DMS53 (cell line): Measurements from ENCODE around the gene ARMC6.
A peak's percentile ranks its signal among the peaks of the same experiment; 100 is the strongest.
"Not testable (repeated sequence)": the region's sequence is repeated elsewhere in the genome, so short reads cannot be mapped to it uniquely, and the experiment has no call there.

Source experiments
- DNase-seq: peaks from one replicate; lab custom pipeline; 2025; lab: John Stamatoyannopoulos, UW

Gene ARMC6

DNA sequence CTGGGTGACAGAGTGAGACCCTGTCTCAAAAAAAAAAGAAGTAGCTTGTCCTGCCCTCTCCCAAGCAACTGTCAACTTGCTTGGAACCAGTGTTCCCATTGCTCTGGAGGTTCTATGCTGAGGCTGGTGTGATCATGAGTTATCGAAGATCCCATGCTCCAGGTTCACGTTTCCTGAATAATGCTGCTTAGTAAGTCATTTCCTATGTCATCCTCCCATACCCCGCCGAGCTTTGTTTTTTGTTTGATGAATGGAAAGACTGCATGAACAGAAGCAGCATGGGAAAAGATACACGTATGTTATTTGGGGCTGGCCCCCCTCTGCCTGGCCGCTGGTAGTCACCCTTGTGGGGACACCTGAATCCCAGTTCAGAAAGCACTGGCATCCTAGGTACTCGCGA is 41.7 kb downstream of the ARMC6 start:
- DNase-seq: no peak

DNA sequence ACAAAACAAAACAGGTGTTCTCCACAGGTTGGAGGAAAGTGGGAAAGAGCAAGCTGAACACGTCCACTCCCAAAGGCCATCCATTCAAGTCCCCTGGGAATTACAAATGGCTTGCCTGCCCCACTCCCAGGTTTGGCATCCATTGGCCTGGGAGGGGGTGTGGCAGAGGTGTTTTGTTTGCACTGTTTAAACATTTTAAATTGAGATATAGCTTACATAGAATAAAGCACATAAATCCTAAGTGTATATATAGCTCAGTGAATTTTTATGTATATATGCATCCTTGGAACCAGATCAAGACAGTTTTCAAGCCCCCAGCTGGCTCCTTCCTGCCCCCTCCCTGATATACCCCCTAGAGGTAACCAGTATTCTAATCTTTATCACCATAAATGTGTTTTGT is 43.1 kb downstream of the ARMC6 start:
- no peak for DNase-seq

DNA sequence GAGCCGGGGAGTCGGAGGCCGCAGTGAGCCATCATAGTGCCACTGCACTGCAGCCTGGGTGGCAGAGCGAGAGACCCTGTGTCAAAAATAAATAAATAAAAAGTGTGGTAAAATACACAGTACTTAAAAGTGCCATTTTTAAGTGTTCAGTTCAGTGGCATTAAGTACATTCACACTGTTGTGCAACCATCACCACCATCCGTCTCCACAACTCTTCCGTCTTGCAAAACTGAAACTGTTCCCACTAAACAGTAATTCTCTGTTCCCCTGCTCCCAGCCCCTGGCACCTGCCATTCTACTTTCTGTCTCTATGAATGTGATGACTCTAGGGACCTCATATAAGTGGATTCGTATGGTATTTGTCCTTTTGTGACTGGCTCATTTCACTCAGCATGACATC is 43.7 kb downstream of the ARMC6 start:
- no peak for DNase-seq

DNA sequence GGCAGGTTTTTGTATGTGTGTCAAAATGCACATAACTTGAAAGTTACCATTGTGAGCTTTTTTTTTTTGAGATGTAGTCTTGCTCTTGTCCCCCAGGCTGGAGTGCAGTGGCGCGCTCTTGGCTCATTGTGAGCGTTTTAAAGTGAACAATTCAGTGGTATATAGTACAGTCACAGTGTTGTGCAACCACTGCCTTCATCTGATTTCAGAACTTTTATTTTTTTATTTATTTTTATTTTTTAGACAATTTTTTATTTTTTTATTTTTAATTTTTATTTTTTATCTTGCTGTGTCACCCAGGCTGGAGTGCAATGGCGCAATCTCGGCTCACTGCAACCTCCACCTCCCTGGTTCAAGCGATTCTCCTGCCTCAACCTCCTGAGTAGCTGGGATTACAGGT is 45.4 kb downstream of the ARMC6 start:
- DNase-seq: no peak

DNA sequence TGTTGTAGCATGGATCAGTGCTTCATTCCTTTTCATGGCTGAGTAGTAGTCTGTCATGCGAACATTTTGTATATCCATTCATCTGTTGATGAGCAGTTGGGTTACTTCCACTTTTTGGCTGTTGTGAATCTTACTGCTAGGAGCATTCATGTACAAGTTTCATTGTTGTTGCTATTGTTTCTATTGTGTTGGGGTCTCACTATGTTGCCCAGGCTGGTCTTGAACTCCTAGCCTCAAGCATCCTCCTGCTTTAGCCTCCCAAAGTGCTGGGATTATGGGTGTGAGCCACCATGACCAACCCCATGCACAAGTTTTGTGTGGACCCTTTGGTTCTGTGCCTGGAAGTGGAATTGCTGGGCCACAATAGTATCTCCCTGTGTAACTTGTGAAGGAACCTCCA is 46.2 kb downstream of the ARMC6 start:
- no peak for DNase-seq

DNA sequence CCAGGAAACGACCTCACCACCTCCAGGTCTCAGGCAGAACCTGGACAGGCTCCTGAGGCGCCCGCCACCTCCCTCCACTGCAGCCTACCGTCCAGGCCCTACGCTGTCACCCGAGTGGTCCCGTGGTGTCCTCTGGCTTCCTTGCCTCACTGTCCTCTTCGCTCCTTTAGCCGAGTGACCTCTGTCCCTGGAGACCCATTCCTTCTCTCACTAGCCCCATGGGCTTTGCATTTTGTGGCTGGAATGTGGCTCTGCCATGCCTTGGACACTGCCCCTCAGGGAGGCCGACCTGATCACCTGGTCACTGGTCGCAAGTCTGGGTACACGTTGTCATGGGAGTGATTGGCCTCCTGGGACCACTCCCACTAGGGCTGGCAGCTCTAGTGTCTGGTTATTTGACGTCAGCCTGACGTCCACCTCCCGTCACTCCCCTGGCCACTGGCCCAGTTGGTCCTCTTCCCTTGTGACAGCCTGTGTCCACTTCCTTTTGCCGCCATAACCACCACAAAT is 48.3 kb downstream of the ARMC6 start:
- no peak for DNase-seq

DNA sequence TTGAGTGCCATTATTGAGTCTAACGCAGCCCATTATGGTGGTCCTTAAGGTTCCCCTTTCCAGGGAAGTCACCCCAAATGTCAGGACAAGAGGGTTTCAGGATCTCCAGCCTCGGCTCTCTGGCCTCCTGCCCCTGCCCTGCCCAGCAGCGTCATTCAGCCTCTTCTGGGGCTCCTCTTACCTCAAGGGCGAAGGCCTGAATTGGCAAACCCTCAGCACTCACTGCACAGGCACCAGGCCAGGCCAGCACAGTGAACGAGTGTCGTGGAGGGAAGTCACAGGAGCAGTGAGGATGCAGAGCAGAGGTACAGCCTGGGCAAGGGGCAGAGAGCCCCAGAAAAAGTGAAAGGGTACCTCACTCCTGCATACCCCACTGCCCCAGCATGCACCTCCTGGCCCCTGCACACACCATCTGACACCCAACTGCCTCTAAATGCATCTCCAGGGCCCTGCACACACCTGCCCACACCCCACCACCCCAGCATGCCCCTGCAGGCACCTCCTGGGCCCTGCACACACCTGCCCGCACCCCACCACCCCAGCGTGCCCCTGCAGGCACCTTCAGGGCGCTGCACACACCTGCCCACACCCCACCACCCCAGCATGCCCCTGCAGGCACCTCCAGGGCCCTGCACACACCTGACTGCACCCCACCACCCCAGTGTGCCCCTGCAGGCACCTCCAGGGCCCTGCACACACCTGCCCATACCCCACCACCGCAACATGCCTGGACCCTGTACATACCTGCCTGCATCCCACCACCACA is 50.2 kb downstream of the ARMC6 start:
- DNase-seq: no peak

DNA sequence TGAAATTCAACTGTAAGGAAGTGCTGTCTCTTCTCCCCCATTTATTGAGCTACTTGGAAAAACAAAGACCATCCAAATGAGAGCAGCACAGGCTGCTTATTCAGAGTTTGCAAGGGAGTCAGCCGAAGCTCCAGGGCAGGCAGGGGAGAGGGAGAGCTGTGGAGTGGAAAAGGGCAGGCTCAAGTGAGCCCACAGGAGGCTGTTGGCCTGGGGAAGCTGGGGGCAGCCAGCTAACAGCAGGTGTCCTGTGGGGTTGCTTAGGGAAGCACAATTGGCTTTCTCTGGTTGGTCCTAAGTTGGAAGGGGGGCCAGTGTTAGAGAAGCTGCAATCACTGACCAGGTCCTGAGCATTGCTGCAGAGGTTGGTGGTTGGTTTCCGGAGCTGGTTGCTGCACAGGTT is 54.3 kb downstream of the ARMC6 start:
- no peak for DNase-seq

DNA sequence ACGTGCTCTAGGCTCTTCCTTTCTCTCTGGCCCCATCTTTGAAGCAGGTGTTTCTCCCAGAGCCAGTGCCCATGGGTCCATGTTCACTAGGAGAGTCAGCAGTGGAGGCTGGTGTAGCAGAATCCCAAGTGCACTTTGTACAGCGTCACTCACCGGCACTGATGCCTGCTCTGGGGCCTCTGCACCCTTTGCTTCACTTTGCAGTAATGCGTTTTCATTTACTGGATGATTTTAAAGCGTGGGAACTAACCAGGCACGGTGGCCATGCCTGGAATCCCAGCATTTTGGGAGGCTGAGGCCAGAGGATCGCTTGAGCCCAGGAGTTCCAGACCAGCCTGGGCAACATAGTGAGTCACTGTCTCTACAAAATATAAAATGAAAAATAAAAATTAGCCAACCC is 61.1 kb downstream of the ARMC6 start:
- no peak for DNase-seq

DNA sequence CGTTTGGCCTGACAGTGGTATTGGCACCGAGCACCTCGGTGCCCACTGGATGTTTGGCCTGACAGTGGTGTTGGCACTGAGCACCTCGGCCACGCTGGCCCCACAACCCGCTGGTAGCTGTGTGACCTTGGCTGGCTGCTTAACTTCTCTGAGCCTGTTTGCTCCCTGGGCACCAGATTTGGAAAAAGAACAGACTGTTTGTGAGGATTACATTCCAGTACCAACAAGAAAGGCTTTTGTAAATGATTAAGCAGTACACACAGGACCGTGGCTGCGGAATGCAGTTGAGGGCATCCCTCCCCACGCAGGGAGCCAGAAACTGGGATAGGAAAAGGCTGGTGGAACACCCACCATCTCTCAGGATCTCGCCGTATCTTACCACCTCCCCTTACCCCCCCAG is 62.3 kb downstream of the ARMC6 start:
- no peak for DNase-seq

DNA sequence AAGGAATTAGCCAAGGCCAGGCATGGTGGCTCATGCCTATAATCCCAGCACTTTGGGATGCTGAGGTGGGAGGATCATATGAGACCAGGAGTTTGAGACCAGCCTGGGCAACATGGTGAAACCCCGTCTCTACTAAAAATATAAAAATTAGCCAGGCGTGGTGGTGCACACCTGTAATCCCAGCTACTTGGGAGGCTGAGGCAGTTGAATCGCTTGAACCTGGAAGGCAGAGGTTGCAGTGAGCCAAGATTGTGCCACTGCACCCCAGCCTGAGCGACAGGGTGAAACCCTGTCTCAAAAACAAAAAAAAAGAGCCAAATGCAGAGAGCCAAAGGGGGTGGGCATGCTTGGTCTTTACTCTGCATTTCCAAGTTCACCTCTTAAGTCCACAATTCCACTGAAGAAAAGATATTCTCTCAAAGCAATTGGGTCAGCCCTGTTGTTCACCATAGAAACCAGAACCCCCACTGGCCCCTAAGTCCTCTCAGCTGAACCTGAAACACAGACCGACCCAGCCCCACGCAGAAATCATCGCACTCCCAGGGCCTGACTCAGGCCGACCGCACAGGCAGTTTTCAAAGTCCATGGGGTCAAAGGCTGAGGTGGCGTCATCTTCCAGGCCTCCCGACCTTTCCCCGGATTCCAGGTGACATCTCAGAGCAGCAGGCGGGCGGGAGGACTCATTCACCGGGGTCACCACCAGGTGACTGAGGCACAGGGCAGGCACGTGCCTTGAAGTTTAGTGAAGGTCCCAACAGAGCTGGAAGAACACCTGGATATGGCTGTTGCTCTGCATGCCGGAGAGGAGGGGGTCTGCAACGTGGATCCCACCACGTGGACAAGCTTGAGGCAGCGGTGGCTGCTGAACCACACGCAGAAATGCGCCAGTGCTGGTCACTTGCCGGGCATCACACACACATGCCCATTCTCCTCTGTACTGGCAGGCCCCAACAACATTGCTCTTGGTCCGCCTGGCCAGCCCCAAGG is 63.5 kb downstream of the ARMC6 start:
- DNase-seq: no peak

DNA sequence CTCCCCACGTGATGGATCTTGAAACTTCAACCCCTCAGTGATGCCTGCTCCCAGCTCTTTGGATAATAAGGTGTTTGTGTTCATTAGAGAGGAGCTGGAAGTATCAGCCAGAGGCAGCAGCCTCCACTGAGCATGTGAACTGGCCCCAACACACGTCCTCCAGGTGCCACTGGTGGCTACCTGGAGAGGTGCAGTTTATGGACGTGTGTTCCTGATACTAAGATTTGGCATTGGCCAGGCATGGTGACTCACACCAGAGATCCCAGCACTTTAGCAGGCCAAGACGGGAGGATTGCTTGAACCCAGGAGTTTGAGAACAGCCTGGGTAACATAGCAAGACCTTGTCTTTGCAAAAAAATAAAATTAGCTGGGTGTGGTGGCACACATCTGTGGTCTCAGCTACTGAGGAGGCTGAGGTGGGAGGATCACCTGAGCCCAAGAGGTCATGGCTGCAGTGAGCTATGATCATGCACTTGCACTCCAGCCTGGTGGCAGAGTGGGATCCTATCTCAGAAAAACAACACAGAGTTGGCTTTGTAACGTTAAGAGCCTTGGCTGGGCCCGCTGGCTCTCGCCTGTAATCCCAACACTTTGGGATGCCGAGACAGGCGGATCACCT is 64.8 kb downstream of the ARMC6 start:
- no peak for DNase-seq

DNA sequence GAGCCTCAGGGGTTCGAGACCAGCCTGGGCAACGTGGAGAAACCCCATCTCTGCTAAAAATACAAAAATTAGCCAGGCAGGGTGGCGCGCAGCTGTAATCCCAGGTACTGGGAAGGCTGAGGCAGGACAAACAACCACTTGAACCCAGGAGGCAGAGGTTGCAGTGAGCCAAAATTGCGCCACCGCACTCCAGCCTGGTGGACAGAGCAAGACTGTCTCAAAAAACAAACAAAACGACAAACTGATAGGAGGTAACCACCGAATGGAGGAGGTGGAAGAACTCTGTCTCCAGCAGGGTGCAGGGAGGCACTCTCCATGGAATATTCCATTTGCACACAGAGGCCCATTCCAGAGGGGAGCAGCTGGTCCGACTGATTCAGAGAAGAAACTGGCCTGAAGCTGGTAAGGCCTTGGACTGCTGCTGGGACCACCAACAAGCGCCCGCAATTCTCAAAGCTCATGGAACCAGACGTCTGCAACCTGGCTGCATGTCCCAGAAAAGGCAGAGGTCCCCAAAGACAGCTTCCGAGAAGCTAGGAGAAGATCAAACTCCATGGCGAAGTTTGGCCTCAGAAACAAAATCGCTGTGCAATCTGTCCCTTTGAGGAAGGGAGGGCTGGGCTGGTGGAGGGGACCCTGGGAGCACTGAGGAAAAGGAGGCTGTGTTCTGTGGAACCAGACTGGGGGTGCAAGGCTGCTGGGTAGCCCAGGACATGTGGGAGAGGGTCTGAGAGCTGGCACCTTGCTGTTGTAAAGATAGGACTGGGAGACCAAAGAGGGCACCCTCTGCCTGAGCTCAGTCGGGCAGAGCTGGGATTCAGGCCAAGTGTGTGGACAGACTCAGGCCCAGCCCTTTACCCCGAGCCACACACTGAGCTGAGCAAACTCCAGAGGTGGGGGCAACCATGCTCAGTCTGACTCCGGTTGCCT is 65.6 kb downstream of the ARMC6 start:
- DNase-seq: no peak

DNA sequence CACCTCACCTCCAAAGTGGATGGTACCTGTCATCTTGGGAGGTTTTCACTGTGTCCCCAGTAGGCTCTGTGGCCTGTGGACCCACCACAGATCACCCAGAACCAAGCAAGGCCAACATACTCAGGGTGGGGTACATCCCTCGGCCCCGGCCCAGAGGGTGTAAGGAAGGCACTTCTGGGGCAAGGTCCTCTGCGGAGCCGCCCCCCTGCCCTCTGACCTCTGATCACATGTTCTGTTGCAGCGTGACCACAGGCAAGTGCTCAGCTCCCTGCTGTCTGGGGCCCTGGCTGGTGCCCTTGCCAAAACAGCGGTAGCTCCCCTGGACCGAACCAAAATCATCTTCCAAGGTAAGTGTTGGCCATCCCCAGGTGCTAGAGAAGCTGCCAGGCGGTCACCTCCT is 68.1 kb downstream of the ARMC6 start:
- no peak for DNase-seq

DNA sequence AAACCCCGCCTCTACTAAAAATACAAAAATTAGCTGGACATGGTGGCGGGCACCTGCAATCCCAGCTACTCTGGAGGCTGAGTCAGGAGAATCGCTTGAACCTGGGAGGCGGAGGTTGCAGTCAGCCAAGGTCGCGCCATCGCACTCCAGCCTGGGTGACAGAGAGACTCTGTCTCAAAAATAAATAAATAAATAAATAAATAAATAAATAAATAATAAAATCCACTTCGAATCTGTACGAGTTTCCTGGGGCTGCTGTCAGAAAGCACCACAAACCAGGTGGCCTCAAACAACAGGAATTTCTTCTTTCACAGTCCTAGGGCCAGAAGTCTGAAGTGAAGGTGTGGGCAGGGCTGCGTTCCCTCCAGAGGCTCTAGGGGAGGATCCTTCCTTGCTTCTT is 69.2 kb downstream of the ARMC6 start:
- not testable (repeated sequence) for DNase-seq

DNA sequence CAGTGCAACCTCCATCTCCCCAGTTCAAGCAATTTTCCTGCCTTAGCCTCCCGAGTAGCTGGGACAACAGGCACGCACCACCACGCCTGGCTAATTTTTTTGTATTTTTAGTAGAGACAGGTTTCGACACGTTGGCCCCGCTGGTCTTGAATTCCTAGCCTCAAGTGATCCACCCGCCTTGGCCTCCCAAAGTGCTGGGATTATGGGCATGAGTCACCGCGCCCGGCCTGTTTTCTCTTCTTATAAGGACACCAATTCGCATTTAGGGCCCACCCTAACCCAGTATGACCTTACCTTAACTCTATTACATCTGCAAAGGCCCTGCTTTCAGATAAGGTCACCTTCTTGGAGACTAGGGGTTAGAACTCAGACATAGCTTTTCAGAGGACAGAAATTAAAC is 69.8 kb downstream of the ARMC6 start:
- no peak for DNase-seq

DNA sequence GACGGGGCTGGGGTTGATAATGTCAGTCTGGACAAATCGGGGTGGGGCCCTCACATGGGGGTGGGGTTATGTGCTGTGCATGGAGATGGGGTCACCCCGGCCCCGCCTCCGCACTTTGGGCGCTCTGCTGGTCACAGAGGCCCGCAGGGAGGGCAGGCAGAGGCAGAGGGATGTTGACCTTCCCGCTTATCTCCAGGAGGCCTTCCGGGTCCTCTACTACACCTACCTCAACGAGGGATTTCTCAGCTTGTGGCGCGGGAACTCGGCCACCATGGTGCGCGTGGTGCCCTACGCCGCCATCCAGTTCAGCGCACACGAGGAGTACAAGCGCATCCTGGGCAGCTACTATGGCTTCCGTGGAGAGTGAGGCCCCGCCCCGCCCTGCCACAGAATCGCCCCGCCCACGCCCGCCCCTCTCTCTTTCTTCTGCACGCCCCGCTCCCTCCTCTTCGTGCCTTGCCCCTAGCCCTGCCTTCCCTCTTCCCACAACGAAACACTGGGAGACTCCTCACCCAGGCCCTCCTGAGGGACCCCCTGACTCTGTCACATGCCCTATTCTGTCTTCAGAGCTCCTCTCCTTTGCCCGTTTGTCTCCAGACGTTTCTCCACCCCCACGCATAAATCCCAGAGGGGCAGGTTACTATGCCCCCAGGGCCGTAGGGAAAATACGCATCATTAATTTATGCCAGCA is 72.1 kb downstream of the ARMC6 start:
- peak; percentile 88 for DNase-seq

DNA sequence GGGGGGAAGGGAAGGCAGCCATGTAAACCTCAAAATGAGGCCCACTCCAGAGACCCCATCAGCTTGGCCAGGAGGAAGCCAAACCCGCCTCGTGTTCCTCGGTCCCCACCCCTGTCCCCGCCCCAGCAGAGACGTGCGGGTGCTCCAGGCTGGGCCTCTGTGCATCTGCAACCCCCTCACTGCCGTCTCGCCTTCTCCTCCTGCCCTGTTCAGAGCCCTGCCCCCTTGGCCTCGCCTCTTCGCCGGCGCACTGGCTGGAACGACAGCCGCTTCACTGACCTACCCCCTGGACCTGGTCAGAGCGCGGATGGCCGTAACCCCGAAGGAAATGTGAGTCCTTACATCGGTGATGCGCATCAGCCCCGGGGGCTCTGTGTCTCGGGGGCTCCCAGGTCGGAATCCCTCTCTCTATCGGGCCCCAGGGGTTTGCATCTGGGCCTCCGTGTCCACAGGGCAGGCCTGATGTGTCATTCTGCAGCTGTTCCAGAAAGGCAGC is 72.7 kb downstream of the ARMC6 start:
- DNase-seq: peak; percentile 72

DNA sequence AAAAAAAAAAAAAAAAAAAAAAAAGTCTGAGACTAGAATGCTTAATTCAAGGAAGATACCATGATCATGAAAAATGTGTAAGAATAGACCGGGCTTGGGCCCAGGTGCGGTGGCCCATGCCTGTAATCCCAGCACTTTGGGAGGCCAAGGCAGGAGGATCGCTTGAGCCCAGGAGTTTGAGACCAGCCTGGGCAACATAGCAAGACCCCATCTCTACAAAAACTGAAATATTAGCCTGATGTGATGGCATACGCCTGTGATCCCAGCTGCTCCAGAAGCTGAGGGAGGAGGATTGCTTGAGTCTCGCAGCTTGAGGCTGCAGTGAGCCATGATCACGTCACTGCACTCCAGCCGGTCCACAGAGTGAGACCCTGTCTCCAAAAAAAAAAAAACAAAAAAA is 73.5 kb downstream of the ARMC6 start:
- not testable (repeated sequence) for DNase-seq

DNA sequence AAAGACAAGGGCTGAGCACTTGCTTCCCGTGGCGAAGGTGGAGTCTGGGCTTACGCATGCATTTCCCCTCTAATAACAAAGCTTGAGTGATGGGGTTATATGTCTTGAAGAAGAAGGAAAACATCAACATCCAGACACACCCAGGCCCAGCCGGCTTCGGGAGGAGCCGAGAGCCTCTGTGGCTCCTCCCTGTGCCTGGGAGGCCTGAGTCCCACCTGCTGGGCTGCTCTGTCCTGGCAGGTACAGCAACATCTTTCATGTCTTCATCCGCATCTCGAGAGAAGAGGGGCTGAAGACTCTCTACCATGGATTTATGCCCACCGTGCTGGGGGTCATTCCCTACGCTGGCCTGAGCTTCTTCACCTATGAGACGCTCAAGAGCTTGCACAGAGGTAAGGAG is 74.3 kb downstream of the ARMC6 start:
- no peak for DNase-seq
